ENCODE results near the gene FHOD1. TPM values are rescaled to one million over a fixed set of nuclear protein-coding genes. Genes with fewer than 3 reads are reported as not detected.
A peak's percentile ranks its signal among the peaks of the same experiment; 100 is the strongest.

The FHOD1 gene
- total RNA-seq, 3 donors from 2014 or later = 64.0 to 86.6 (median 70.3) TPM

DNA sequence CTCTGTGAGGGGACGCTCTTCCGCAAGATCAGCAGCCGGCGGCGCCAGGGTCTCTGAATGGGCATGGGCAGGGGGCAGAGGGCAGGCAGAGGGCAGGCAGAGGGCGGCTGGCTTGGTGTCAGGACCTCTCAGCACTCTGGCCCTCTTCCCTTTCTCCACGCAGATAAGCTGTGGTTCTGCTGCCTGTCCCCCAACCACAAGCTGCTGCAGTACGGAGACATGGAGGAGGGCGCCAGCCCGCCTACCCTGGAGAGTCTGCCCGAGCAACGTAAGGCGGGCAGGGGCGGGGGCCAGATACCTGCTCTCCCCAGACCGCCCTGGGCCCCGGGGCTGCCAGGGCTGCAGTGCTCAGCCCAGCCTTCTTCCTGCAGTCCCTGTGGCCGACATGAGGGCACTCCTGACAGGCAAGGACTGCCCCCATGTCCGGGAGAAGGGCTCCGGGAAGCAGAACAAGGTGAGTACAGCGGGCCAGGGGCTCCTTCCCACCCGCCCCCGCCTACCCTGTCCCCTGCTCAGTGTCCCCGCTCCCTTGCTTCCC lies 44.3 kb downstream of the FHOD1 start:
- Mint-ChIP-seq H3K4me3 (no peak overlapping the region), H3K27me3 (ENCODE audit: low read depth) (no peaks in the 10 kb centered on the region), H3K36me3 (ENCODE audit: insufficient read depth) (peaks cover 7% of the 10 kb centered on the region), H3K9me3 (no peaks in the 10 kb centered on the region), H3K4me1 (ENCODE audit: low read depth) (no peaks in the 10 kb centered on the region)
- no peak for ATAC-seq
- no peak for DNase-seq

DNA sequence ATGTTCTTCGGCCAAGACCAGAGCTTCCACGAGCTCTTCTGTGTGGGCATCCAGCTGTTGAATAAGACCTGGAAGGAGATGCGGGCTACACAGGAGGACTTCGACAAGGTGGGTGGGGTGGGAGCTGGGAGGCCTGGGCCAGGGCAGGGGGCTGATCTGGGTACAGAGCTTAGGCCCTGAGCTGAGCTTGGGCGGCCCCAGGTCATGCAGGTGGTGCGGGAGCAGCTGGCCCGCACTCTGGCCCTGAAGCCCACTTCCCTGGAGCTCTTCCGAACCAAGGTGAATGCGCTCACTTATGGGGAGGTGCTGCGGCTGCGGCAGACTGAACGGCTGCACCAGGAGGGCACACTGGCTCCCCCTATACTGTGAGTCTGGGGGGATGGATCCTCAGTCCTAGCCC lies 44.9 kb downstream of the FHOD1 start:
- DNase-seq = no peak
- ATAC-seq = no peak
- Mint-ChIP-seq H3K4me1 (ENCODE audit: low read depth) (no peaks in the 10 kb centered on the region), H3K4me3 (no peak overlapping the region), H3K9me3 (no peaks in the 10 kb centered on the region), H3K27me3 (ENCODE audit: low read depth) (no peaks in the 10 kb centered on the region), H3K36me3 (ENCODE audit: insufficient read depth) (peaks cover 7% of the 10 kb centered on the region)

DNA sequence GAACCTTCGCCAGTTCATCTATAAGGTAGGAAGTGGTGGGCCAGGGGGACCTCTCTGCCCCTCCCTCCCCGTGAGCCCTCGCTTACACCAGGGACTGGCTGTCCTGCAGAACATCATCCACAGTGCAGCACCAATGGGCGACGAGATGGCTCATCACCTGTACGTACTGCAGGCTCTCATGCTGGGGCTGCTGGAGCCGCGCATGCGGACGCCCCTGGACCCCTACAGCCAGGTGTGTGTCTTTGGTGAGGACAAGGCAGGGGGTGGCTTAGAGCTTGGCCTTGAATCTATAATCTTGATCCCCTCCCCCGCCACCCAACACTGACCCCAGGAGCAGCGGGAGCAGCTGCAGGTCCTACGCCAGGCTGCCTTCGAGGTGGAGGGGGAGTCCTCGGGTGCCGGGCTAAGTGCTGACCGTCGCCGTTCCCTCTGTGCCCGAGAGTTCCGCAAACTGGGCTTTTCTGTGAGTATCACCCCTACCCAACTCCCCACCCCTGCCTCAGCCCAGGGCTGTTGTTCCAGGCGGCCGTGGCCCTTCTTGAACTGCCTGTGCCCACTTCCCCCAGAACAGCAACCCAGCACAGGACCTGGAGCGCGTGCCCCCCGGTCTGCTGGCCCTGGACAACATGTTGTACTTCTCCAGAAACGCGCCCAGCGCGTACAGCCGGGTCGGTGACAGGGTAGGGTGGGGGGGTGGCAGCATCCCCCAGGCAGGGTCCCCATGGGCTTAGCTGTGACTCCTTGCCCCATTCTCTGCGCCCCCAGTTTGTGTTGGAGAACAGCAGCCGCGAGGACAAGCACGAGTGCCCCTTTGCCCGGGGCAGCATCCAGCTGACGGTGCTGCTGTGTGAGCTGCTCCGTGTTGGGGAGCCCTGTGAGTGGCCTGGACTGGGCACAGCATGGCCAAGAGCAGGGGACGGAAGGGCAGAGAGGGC lies 45.6 kb downstream of the FHOD1 start:
- no peak for ATAC-seq
- H3K9me3 Mint-ChIP-seq = no peaks in the 10 kb centered on the region
- peaks cover 2% of the 10 kb centered on the region for H3K4me1 Mint-ChIP-seq (ENCODE audit: low read depth)
- H3K27me3 Mint-ChIP-seq (ENCODE audit: low read depth) = no peaks in the 10 kb centered on the region
- DNase-seq = no peak
- H3K4me3 Mint-ChIP-seq = no peak overlapping the region
- peaks cover 11% of the 10 kb centered on the region for H3K36me3 Mint-ChIP-seq (ENCODE audit: insufficient read depth)

DNA sequence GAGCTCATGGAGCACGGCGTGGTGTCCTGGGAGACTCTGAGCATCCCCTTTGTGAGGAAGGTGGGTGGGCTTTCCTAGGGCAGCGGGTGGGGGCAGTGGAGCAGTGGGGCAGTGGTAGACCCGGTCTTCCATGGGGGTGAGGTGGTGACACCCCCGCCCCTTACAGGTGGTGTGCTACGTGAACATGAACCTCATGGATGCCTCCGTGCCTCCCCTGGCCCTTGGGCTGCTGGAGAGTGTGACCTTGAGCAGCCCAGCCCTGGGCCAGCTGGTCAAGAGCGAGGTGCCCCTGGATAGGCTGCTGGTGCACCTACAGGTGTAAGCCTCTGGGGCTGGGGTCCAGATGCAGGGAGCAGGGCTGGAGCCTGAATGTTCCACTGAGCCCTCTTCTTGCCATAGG lies 46.8 kb downstream of the FHOD1 start:
- DNase-seq = no peak
- no peak for ATAC-seq
- Mint-ChIP-seq H3K9me3 (no peaks in the 10 kb centered on the region), H3K27me3 (ENCODE audit: low read depth) (no peaks in the 10 kb centered on the region), H3K4me1 (ENCODE audit: low read depth) (peaks cover 12% of the 10 kb centered on the region), H3K36me3 (ENCODE audit: insufficient read depth) (peaks cover 21% of the 10 kb centered on the region), H3K4me3 (no peak overlapping the region)

DNA sequence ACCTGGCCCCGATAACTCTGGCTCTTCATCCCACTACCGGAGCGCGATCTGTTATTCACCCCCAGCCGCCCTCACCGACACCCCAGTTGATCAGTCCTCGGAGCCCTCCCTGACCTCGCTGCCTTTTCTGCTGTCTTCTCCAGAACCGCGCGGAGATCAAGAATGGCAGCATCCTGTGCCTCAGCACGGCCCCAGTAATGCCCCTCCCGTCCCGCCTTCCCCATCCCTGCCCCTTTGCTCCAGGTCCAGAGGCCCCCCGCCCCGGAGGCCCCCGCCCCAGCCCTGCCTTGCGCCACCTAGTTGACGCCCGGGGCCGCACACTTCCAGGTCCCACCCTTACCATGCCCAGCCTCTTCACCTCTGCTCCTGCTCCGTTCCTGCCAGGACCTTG lies 47.5 kb downstream of the FHOD1 start:
- no peaks in the 10 kb centered on the region for H3K27me3 Mint-ChIP-seq (ENCODE audit: low read depth)
- no peak for ATAC-seq
- no peaks in the 10 kb centered on the region for H3K9me3 Mint-ChIP-seq
- H3K4me3 Mint-ChIP-seq = no peak overlapping the region
- peaks cover 13% of the 10 kb centered on the region for H3K4me1 Mint-ChIP-seq (ENCODE audit: low read depth)
- H3K36me3 Mint-ChIP-seq (ENCODE audit: insufficient read depth) = peaks cover 24% of the 10 kb centered on the region
- no peak for DNase-seq

DNA sequence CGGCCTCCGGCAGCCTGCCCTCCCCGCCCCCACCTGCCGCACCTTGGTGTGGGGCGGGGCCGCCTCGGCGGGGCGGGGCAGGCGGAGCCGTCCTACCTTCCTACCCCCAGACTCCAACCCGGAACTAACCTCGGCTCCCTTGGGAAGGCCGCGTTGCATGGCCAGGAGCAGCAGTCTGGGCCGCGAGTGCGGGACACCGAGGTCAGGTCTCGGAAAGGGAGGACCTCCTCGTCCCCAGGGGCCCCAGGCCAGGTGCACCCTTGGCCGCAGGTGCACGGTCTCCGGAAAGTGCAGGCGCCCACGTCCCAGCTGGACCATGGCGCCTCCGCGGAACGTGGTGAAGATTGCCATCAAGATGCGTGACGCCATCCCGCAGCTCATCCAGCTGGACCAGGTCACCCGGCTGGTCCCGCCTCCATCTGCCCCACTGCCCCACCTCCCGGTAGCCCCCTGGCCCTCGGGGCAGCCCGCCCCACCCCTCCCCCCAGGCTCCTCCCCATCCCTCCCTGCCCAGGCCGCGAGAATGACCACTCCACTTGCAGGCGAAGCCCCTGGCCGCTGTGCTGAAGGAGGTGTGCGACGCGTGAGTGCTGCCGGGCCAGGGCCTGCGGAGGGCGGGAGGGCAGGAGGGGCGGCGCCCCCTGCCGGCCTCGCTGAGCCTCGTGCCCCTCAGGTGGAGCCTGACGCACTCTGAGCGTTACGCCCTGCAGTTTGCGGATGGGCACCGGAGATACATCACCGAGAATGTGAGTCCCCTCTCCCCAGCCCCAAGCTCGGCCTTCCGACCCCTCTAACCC lies 48.1 kb downstream of the FHOD1 start, which contains the start of gene ELMO3:
TSS of gene ELMO3 (plus strand) at position 121 of the 797 bp plus-strand sequence. CDS start at position 317, 196 bp downstream.
- H3K4me1 Mint-ChIP-seq (ENCODE audit: low read depth) = peaks cover 13% of the 10 kb centered on the region
- no peaks in the 10 kb centered on the region for H3K9me3 Mint-ChIP-seq
- no peak for DNase-seq
- peaks cover 24% of the 10 kb centered on the region for H3K36me3 Mint-ChIP-seq (ENCODE audit: insufficient read depth)
- no peak within 1 kb of the TSS for H3K4me3 Mint-ChIP-seq
- no peaks in the 10 kb centered on the region for H3K27me3 Mint-ChIP-seq (ENCODE audit: low read depth)
- no peak for ATAC-seq

DNA sequence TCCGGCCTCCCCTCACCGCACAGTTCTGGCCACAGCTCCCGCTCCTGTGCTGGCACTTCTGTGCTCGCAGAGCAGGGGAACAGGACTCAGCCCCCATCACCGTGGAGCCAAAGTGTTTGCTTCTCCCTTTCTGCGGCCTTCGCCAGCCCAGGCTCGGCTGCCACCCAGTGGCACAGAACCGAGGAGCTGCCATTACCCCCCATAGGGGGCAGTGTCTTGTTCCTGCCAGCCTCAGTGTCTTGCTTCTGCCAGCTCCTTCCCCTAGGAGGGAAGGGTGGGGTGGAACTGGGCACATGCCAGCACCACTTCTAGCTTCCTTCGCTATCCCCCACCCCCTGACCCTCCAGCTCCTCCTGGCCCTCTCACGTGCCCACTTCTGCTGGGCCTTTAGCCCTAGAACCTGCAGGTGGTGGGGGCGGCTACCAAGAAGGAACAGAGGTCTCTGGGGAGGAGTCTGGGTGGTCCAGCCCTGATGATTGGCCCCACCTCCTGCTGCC lies 49.0 kb downstream of the FHOD1 start:
- no peaks in the 10 kb centered on the region for H3K27me3 Mint-ChIP-seq (ENCODE audit: low read depth)
- H3K36me3 Mint-ChIP-seq (ENCODE audit: insufficient read depth) = peaks cover 29% of the 10 kb centered on the region
- ATAC-seq (peak; percentile 60 to 61), DNase-seq (no peak)
- H3K9me3 Mint-ChIP-seq = no peaks in the 10 kb centered on the region
- H3K4me3 Mint-ChIP-seq = no peak overlapping the region
- peaks cover 22% of the 10 kb centered on the region for H3K4me1 Mint-ChIP-seq (ENCODE audit: low read depth)

DNA sequence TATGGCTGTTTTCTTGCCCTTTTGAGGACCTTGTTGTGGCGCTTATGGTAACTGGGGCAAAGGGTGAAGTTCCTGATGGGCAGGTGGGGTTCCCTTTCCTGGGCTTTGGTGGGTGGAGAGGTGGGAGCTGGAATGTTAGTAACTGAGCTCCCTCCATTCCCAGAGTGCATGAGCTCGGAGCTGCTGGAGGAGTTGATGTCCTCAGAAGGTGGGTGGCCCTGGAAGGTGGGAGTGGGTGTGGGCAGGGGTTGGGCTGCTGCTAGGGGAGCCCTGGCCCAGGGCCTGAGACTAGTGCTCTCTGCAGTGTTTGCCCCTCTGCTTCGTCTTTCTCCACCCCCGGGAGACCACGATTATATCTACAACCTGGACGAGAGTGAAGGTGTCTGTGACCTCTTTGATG lies 49.6 kb downstream of the FHOD1 start:
- no peak overlapping the region for H3K4me3 Mint-ChIP-seq
- peaks cover 26% of the 10 kb centered on the region for H3K4me1 Mint-ChIP-seq (ENCODE audit: low read depth)
- H3K36me3 Mint-ChIP-seq (ENCODE audit: insufficient read depth) = peaks cover 31% of the 10 kb centered on the region
- H3K9me3 Mint-ChIP-seq = no peaks in the 10 kb centered on the region
- ATAC-seq (no peak), DNase-seq (no peak)
- no peaks in the 10 kb centered on the region for H3K27me3 Mint-ChIP-seq (ENCODE audit: low read depth)

DNA sequence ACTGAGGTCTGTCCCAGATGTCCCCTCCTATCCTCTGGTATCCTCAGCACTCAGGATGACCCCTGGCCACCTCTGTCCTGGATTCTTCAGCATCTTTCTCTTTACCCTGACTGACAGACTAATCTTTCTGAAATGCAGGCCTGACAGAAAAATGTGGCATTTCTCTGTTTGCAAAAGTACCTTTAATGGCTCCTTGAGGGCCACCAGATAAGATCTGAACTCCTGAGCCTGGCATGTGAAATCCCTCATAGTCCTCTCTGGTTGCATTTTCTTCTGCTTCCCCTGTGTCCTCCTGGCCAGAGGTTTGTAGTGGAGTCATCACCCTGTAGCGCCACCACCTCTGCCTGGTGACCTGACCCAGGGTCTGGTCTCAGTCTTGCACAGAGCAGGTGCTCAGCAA lies 50.4 kb downstream of the FHOD1 start:
- Mint-ChIP-seq H3K4me3 (no peak overlapping the region), H3K36me3 (ENCODE audit: insufficient read depth) (peaks cover 35% of the 10 kb centered on the region), H3K4me1 (ENCODE audit: low read depth) (peaks cover 29% of the 10 kb centered on the region), H3K27me3 (ENCODE audit: low read depth) (no peaks in the 10 kb centered on the region), H3K9me3 (no peaks in the 10 kb centered on the region)
- DNase-seq (no peak), ATAC-seq (no peak)

DNA sequence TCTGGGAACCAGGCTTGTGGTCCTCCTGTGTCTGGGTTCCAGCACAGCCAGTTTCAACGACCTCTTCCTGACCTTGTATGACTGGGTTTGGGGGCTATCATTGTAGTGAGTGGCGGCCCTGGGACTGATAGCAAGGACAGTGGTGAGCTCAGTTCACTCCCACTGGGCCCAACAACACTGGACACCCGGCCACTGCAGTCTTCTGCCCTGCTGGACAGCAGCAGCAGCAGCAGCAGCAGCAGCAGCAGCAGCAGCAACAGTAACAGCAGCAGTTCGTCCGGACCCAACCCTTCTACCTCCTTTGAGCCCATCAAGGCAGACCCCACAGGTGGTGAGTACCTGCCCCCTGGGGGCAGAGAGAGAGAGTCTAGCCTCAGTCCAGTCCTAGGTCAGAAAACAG lies 51.6 kb downstream of the FHOD1 start:
- Mint-ChIP-seq H3K9me3 (no peaks in the 10 kb centered on the region), H3K4me1 (ENCODE audit: low read depth) (peaks cover 35% of the 10 kb centered on the region), H3K36me3 (ENCODE audit: insufficient read depth) (peaks cover 35% of the 10 kb centered on the region), H3K4me3 (no peak overlapping the region), H3K27me3 (ENCODE audit: low read depth) (no peaks in the 10 kb centered on the region)
- ATAC-seq = no peak
- DNase-seq = no peak

DNA sequence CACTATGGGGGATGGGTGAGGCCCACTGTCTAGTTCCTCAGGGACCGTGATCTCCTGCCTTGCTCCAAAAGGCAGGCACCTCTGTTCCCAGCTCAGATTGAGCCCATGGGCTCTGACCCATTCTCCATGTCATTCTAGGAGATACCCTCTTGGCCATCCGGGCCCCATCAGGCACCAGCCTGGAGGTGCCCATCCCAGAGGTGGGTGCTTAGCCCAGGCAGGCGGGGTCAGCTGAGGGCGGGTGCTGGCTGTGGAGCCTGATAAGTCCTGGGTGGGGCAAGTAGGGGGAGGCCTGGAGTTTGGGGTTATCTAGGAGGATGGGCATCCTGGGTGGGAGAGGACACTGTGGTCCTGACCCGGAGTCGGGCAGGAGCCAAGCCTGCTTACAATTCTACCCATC lies 53.0 kb downstream of the FHOD1 start:
- no peaks in the 10 kb centered on the region for H3K27me3 Mint-ChIP-seq (ENCODE audit: low read depth)
- DNase-seq (no peak), ATAC-seq (no peak)
- H3K4me3 Mint-ChIP-seq = peak overlapping the region; percentile 94
- peaks cover 35% of the 10 kb centered on the region for H3K4me1 Mint-ChIP-seq (ENCODE audit: low read depth)
- H3K9me3 Mint-ChIP-seq = no peaks in the 10 kb centered on the region
- peaks cover 33% of the 10 kb centered on the region for H3K36me3 Mint-ChIP-seq (ENCODE audit: insufficient read depth)

DNA sequence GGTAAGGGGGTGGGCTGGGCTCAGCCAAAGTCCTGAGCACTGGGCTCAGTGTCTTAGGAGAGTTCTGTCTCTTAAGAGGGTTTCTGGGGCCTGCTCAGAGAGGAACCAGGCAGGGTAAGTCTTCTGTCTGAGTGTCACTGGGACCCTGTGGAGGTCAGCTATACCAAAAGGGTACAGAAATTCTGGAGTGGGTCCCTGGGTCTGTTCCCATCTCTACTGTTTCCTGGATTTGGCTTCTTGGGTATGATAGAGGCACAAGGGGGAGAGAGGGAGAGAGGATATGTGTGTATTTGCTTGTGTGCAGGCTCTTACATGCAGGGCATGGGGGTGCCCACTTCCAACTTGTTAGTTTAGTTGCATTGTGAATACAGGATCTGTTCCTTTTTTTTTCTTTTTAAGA lies 53.7 kb downstream of the FHOD1 start:
- Mint-ChIP-seq H3K9me3 (no peaks in the 10 kb centered on the region), H3K4me1 (ENCODE audit: low read depth) (peaks cover 35% of the 10 kb centered on the region), H3K27me3 (ENCODE audit: low read depth) (no peaks in the 10 kb centered on the region), H3K36me3 (ENCODE audit: insufficient read depth) (peaks cover 32% of the 10 kb centered on the region), H3K4me3 (peak overlapping the region; percentile 94)
- no peak for DNase-seq
- ATAC-seq = no peak

DNA sequence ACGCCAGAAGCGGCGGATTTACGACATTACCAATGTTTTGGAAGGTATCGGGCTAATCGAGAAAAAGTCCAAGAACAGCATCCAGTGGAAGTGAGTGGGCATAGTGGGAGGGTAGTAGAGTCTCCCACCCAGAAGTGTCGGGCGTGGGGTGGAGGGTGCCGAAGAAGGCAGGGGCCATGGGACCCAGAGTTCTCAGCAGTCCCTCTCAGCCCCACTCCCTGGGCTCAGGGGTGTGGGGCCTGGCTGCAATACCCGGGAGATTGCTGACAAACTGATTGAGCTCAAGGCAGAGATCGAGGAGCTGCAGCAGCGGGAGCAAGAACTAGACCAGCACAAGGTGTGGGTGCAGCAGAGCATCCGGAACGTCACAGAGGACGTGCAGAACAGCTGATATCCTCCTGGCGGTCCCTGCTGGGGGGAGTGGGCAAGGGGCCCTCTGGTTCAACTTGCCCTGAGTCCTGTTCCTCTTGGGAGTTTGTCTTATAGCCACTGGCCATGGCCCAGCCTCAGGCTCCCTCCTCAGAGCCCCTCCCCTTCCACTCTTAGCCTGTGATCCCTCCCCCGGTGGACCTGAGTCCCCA lies 54.4 kb downstream of the FHOD1 start:
- no peak for DNase-seq
- Mint-ChIP-seq H3K4me1 (ENCODE audit: low read depth) (peaks cover 35% of the 10 kb centered on the region), H3K9me3 (no peaks in the 10 kb centered on the region), H3K4me3 (peak overlapping the region; percentile 94), H3K27me3 (ENCODE audit: low read depth) (peaks cover 2% of the 10 kb centered on the region), H3K36me3 (ENCODE audit: insufficient read depth) (peaks cover 29% of the 10 kb centered on the region)
- ATAC-seq = no peak

All from activated T-cell treated with anti-CD3 and anti-CD28 coated beads, Interleukin-2, amount 50 U/mL, for 4 hours (primary cell).